HCT116 (cell line): ENCODE measurements around the gene EFCAB10. TPM values are rescaled to one million over a fixed set of nuclear protein-coding genes. Genes with fewer than 3 reads are reported as not detected.

Experiments used
- ATAC-seq: fragments of 200-7000 bp; cut with Tn5 transposase; 2 replicates; pipeline ENCODE4 v1.9.1; 2020; ENCODE audit warnings: mild to moderate bottlenecking, moderate library complexity
- BruUV-seq: library from RNA; stranded (reverse); fragments of 400-500 nt; replicated peaks from 2 replicates; lab custom pipeline; 2021; lab: Mats Ljungman, UMichigan
- CTCF ChIA-PET: fragments of 300-600 bp; sonication (Branson Sonifier 250); formaldehyde crosslinking; loops from one replicate; lab custom pipeline; 2021; ENCODE audit warnings: antibody characterized with exemption; lab: Charles Lee
- POLR2A ChIA-PET: fragments of 300-600, 350-600 bp; sonication (Branson Sonifier 250); formaldehyde crosslinking; loops from one replicate; lab custom pipeline; 2021; ENCODE audit warnings: antibody characterized with exemption; lab: Charles Lee
- RAD21 ChIA-PET, 2 experiments: fragments of 300-600 bp; sonication (Branson Sonifier 250); formaldehyde crosslinking; loops; one replicate each; lab custom pipeline; 2023; ENCODE audit warnings: low total read pairs in 2 of 2; ENCODE audit not compliant: uncharacterized antibody in 2 of 2, unreplicated experiment in 2 of 2, low non-redundant PET in 1 of 2; lab: Charles Lee
- DNase-seq: peaks from one replicate; pipeline ENCODE4 v3.0.0-alpha.2; 2010; ENCODE audit warnings: low read depth, low spot score
- H2AFZ ChIP-seq: fragments of 200-600 bp; shearing (Covaris generic), sonication (generic); 2 replicates; pipeline ENCODE4 v1.6.1; 2017; ENCODE audit warnings: low read depth, mixed run types, mixed read lengths, antibody characterized with exemption, low read length; ENCODE audit not compliant: poor library complexity, severe bottlenecking
- H3K27ac ChIP-seq: 2 replicates; pipeline ENCODE4 v1.5.1; 2012; ENCODE audit warnings: low read depth, low read length
- H3K27me3 ChIP-seq: fragments of 200-600 bp; sonication (generic); 2 replicates; pipeline ENCODE4 v1.6.1; 2016; ENCODE audit warnings: mixed run types, low read length, mixed read lengths; ENCODE audit not compliant: insufficient read depth
- H3K36me3 ChIP-seq, 2 experiments: fragments of 200-500 bp in 1 of 2; fragments of 200-600 bp in 1 of 2; sonication (Bioruptor generic) in 1 of 2; sonication (generic) in 1 of 2; 2 replicates each; pipeline versions ENCODE4 v1.5.1 to v1.6.1; 2014 to 2016; ENCODE audit warnings: low read length in 2 of 2, inconsistent platforms in 1 of 2, mixed read lengths in 1 of 2, mixed run types in 1 of 2; ENCODE audit not compliant: insufficient read depth in 2 of 2, control insufficient read depth in 1 of 2
- H3K4me1 ChIP-seq, 2 experiments: fragments of 200-600 bp in 1 of 2; sonication (generic) in 1 of 2; 2 replicates each; pipeline versions ENCODE4 v1.5.1 to v1.6.1; 2012 to 2017; ENCODE audit warnings: low read length in 2 of 2, inconsistent platforms in 1 of 2, mild to moderate bottlenecking in 1 of 2, mixed read lengths in 1 of 2, mixed run types in 1 of 2, moderate library complexity in 1 of 2; ENCODE audit not compliant: insufficient read depth in 2 of 2, control insufficient read depth in 1 of 2
- H3K4me2 ChIP-seq: fragments of 200-600 bp; sonication (generic); 2 replicates; pipeline ENCODE4 v1.6.1; 2017; ENCODE audit warnings: mixed run types, low read length, mixed read lengths
- H3K4me3 ChIP-seq, 2 experiments: fragments of 200-600 bp in 1 of 2; sonication (generic) in 1 of 2; replicated peaks in 1 of 2; 2 replicates each; pipeline ENCODE4 v1.5.1; 2011 to 2016; ENCODE audit warnings: low read length in 2 of 2, control low read depth in 1 of 2, low read depth in 1 of 2, mild to moderate bottlenecking in 1 of 2, mixed read lengths in 1 of 2, mixed run types in 1 of 2
- H3K79me2 ChIP-seq: fragments of 200-600 bp; sonication (generic); 2 replicates; pipeline ENCODE4 v1.6.1; 2017; ENCODE audit warnings: mild to moderate bottlenecking, mixed run types, low read length, moderate library complexity, mixed read lengths; ENCODE audit not compliant: insufficient read depth
- H3K9ac ChIP-seq: fragments of 200-600 bp; sonication (generic); 2 replicates; pipeline ENCODE4 v1.6.1; 2016; ENCODE audit warnings: low read length, mixed read lengths
- H3K9me2 ChIP-seq: fragments of 200-600 bp; sonication (generic), shearing (Covaris generic); 2 replicates; pipeline ENCODE4 v1.6.1; 2017; ENCODE audit warnings: mixed run types, mild to moderate bottlenecking, moderate library complexity; ENCODE audit not compliant: insufficient read depth
- H3K9me3 ChIP-seq, 2 experiments: fragments of 200-500 bp in 1 of 2; fragments of 200-600 bp in 1 of 2; sonication (Bioruptor generic) in 1 of 2; sonication (generic) in 1 of 2; 2 replicates each; pipeline ENCODE4 v1.6.1; 2014 to 2017; ENCODE audit warnings: low read length in 2 of 2, mixed read lengths in 2 of 2, inconsistent platforms in 1 of 2, low read depth in 1 of 2, mild to moderate bottlenecking in 1 of 2, mixed run types in 1 of 2, moderate library complexity in 1 of 2; ENCODE audit not compliant: control insufficient read depth in 1 of 2, insufficient read depth in 1 of 2
- H4K20me1 ChIP-seq: fragments of 200-600 bp; sonication (generic), shearing (Covaris generic); 2 replicates; pipeline ENCODE4 v1.6.1; 2017; ENCODE audit warnings: mixed run types, mild to moderate bottlenecking, moderate library complexity; ENCODE audit not compliant: insufficient read depth
- ATF3 ChIP-seq: IDR thresholded peaks from 2 replicates; pipeline ENCODE4 v1.6.1; 2012
- CEBPB ChIP-seq: IDR thresholded peaks from 2 replicates; pipeline ENCODE4 v1.6.1; 2012; ENCODE audit warnings: low read depth
- CTCF ChIP-seq, 3 experiments: fragments of 200-600 bp in 1 of 3; sonication (generic) in 1 of 3; IDR thresholded peaks in 2 of 3; conservative IDR thresholded peaks in 1 of 3; 2 replicates each; pipeline ENCODE4 v1.5.1; 2012 to 2017; ENCODE audit warnings: low read depth in 2 of 3, low read length in 2 of 3, antibody characterized with exemption in 1 of 3, borderline replicate concordance in 1 of 3, control low read depth in 1 of 3, mild to moderate bottlenecking in 1 of 3, mixed read lengths in 1 of 3, mixed run types in 1 of 3, moderate library complexity in 1 of 3; ENCODE audit not compliant: insufficient read depth in 1 of 3
- ELF1 ChIP-seq: IDR thresholded peaks from 2 replicates; pipeline ENCODE4 v1.6.1; 2012; ENCODE audit warnings: low read depth, borderline replicate concordance
- EZH2phosphoT487 ChIP-seq: fragments of 200-600 bp; IDR thresholded peaks from 2 replicates; pipeline ENCODE4 v1.6.1; 2018; ENCODE audit warnings: antibody characterized with exemption, borderline replicate concordance
- JUND ChIP-seq: IDR thresholded peaks from 2 replicates; pipeline ENCODE4 v1.6.1; 2012
- POLR2AphosphoS5 ChIP-seq: IDR thresholded peaks from 2 replicates; pipeline ENCODE4 v1.6.1; 2011; ENCODE audit warnings: mild to moderate bottlenecking, low read depth, low read length, moderate library complexity
- RAD21 ChIP-seq: IDR thresholded peaks from 2 replicates; pipeline ENCODE4 v1.6.1; 2012; ENCODE audit warnings: low read depth, mild to moderate bottlenecking
- SIN3A ChIP-seq: IDR thresholded peaks from 2 replicates; pipeline ENCODE4 v1.6.1; 2012; ENCODE audit warnings: low read depth
- TCF7L2 ChIP-seq: IDR thresholded peaks from 2 replicates; pipeline ENCODE4 v1.7.0; 2011; ENCODE audit warnings: borderline replicate concordance, inconsistent platforms; ENCODE audit not compliant: insufficient read depth, insufficient read length; ENCODE audit errors: extremely low read depth
- YY1 ChIP-seq: IDR thresholded peaks from 2 replicates; pipeline ENCODE4 v1.6.1; 2011; ENCODE audit warnings: low read length, low read depth, moderate library complexity, mild to moderate bottlenecking; ENCODE audit not compliant: insufficient replicate concordance; ENCODE audit errors: extremely low read depth
- ZFX ChIP-seq: fragments of 450-650 bp; IDR thresholded peaks from 2 replicates; pipeline ENCODE4 v1.6.1; 2017
- intact Hi-C: fragments of 100-400 bp; cut with micrococcal nuclease; formaldehyde crosslinking; loops from 2 replicates; pipeline ENCODE4 v1.10.0; 2022
- total RNA-seq: library from RNA; stranded (reverse); gene quantifications from one replicate; pipeline ENCODE4 v1.2.1, GENCODE V29; 2021; ENCODE audit not compliant: unreplicated experiment

EFCAB10 gene
- total RNA-seq, 1 experiment from 2014 or later, result 1.7 TPM

GRCh38 chr7:105567821-105568220 lies 13.5 kb downstream of the EFCAB10 start:
- Histone ChIP-seq H3K4me2 (no peak overlapping the region), H4K20me1 (no peaks in the 10 kb centered on the region), H3K9me3 (no peaks in the 10 kb centered on the region), H3K27ac (no peak overlapping the region), H3K27me3 (no peaks in the 10 kb centered on the region), H3K36me3 (peaks cover 12 to 29% of the 10 kb centered on the region in 2 experiments; a peak in 3 of 4 replicates), H2AFZ (no peak overlapping the region), H3K9ac (no peak overlapping the region), H3K4me1 (no peaks in the 10 kb centered on the region), H3K9me2 (no peaks in the 10 kb centered on the region), H3K4me3 (no peak overlapping the region), H3K79me2 (no peaks in the 10 kb centered on the region)
- TF ChIP-seq ATF3 (no peak), ELF1 (no peak), EZH2phosphoT487 (no peak), YY1 (no peak), RAD21 (no peak), TCF7L2 (no peak), CEBPB (no peak), POLR2AphosphoS5 (no peak), CTCF (IDR thresholded peaks at IDR 0.05 in 2 of 3, conservative IDR thresholded peaks at IDR 0.05 in 1 of 3; ENCODE audit: borderline replicate concordance in 1 of 3, insufficient read depth in 1 of 3, low read depth in 2 of 3, low read length in 2 of 3) (no peak), SIN3A (no peak), ZFX (no peak), JUND (no peak)
- ChIA-PET POLR2A (interaction anchor here (1.2 kb wide), 1 partner anchor 36 kb away, joined by 3 read pairs; the partner anchor contains the start of gene RINT1), RAD21 (no interaction called here), CTCF (no interaction called here)
- intact Hi-C loops, result no loop called here
- ATAC-seq (no peak), DNase-seq (no peak)
- no TSS peak for BruUV-seq
